Measurements from ENCODE around the gene IL32.

Gene IL32

GRCh38 chr16:3065069-3065741 lies at the start of gene IL32:
TSS of gene IL32 (plus strand) at chr16:3065640. CDS start at chr16:3065812, 172 bp downstream.
- H3K4me3 ChIP-seq (replicated peaks; ENCODE audit: low read depth, low read length), result peak within 1 kb of the TSS; percentile 30
- TF ChIP-seq CTCF (IDR thresholded peaks at IDR 0.05; ENCODE audit: low read depth, low read length, missing control alignments), result no peak
- peak; percentile 36 for DNase-seq (ENCODE audit: extremely low read depth, low read depth)

GRCh38 chr16:3015865-3016521 lies 49.4 kb upstream of the IL32 start:
- TF ChIP-seq CTCF (IDR thresholded peaks at IDR 0.05; ENCODE audit: low read depth, low read length, missing control alignments), result no peak
- DNase-seq (ENCODE audit: extremely low read depth, low read depth), result no peak
- no peak overlapping the region for H3K4me3 ChIP-seq (replicated peaks; ENCODE audit: low read depth, low read length)

- DNase-seq (ENCODE audit: extremely low read depth, low read depth), result no peak
- TF ChIP-seq CTCF (IDR thresholded peaks at IDR 0.05; ENCODE audit: low read depth, low read length, missing control alignments), result no peak
- H3K4me3 ChIP-seq (replicated peaks; ENCODE audit: low read depth, low read length), result no peak overlapping the region
Measured at GRCh38 chr16:3017344-3017743, 48.1 kb upstream of the IL32 start.

GRCh38 chr16:3017794-3018506 lies 47.5 kb upstream of the IL32 start, which contains the start of gene CLDN6:
TSS of gene CLDN6 (minus strand) at chr16:3018183. CDS start at chr16:3016021, 2,162 bp downstream.
- DNase-seq (ENCODE audit: extremely low read depth, low read depth), result no peak
- H3K4me3 ChIP-seq (replicated peaks; ENCODE audit: low read depth, low read length), result no peak within 1 kb of the TSS
- TF ChIP-seq CTCF (IDR thresholded peaks at IDR 0.05; ENCODE audit: low read depth, low read length, missing control alignments), result peak; percentile 22

- H3K4me3 ChIP-seq (replicated peaks; ENCODE audit: low read depth, low read length), result peak overlapping the region; percentile 96
- no peak for DNase-seq (ENCODE audit: extremely low read depth, low read depth)
- TF ChIP-seq CTCF (IDR thresholded peaks at IDR 0.05; ENCODE audit: low read depth, low read length, missing control alignments), result no peak
Measured at GRCh38 chr16:3019594-3020246, 45.7 kb upstream of the IL32 start.

GRCh38 chr16:3020247-3020603 lies 45.2 kb upstream of the IL32 start, which contains the start of gene TNFRSF12A:
TSS of gene TNFRSF12A (plus strand) at chr16:3020368. CDS start at chr16:3020398, 30 bp downstream.
- peak within 1 kb of the TSS; percentile 96 for H3K4me3 ChIP-seq (replicated peaks; ENCODE audit: low read depth, low read length)
- TF ChIP-seq CTCF (IDR thresholded peaks at IDR 0.05; ENCODE audit: low read depth, low read length, missing control alignments), result no peak
- DNase-seq (ENCODE audit: extremely low read depth, low read depth), result peak; percentile 9

Measured in HFF-Myc (cell line).